ENCODE data around the gene TP53.

The TP53 gene

DNA sequence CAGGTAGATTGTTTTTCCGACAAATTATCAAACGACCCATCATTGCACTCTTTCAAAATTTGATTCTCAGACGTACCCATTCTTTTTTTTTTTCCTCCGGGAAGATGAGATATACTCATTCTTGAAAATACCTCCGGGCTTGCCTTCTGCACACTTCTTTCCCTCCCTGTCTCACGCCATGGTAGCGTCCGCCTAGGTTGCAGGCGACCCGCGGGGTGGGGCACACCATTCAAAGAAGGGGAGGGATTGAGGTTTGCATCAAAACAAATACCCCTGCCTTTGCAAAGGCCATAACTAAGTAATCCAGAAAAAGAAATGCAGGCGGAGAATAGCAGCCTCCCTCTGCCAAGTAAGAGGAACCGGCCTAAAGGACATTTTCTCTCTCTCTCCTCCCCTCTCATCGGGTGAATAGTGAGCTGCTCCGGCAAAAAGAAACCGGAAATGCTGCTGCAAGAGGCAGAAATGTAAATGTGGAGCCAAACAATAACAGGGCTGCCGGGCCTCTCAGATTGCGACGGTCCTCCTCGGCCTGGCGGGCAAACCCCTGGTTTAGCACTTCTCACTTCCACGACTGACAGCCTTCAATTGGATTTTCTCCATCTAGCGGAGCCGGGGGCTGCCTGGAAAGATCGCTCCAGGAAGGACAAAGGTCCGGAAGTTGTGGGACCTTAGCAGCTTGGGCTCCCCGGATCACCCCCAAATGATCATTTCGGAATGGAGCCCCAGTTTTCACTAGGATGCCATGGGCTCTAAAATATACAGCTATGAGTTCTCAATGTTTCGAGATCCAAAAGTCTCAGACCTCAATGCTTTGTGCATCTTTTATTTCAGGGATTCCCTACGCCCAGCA lies 843 bp downstream of the TP53 start:
- Histone ChIP-seq H3K23ac (ENCODE audit: low read depth, low read length, poor library complexity) (no peak overlapping the region), H2AK5ac (ENCODE audit: low read depth, low read length) (peak overlapping the region; percentile 49), H3K4me3 (ENCODE audit: low read length in 2 of 2) (peak overlapping the region; percentile 88 to 92), H4K91ac (ENCODE audit: low read depth, low read length, poor library complexity) (no peak overlapping the region), H3K9me3 (replicated peaks in 1 of 2; ENCODE audit: control insufficient read depth in 2 of 2, insufficient read depth in 1 of 2, low read depth in 1 of 2, low read length in 2 of 2) (no peaks in the 10 kb centered on the region), H2BK15ac (ENCODE audit: low read length) (peak overlapping the region; percentile 84), H3K27me3 (ENCODE audit: control insufficient read depth in 3 of 3, insufficient read depth in 3 of 3, low read depth in 1 of 3, low read length in 3 of 3) (no peaks in the 10 kb centered on the region), H3K4ac (ENCODE audit: low read length) (no peak overlapping the region), H3K4me1 (ENCODE audit: control insufficient read depth in 2 of 2, insufficient read depth in 1 of 2, low read depth in 1 of 2, low read length in 2 of 2) (peaks cover 5 to 13% of the 10 kb centered on the region in 2 donors), H2BK12ac (ENCODE audit: low read length) (no peak overlapping the region), H2AFZ (ENCODE audit: low read length) (no peak overlapping the region), H3K18ac (ENCODE audit: low read length) (peak overlapping the region; percentile 95), H4K8ac (ENCODE audit: low read depth, low read length) (no peak overlapping the region), H3K27ac (replicated peaks; ENCODE audit: low read length) (peak overlapping the region; percentile 96), H3K79me1 (ENCODE audit: low read depth, low read length) (peaks cover 2% of the 10 kb centered on the region), H2BK120ac (ENCODE audit: low read depth, low read length) (no peak overlapping the region), H3K4me2 (ENCODE audit: insufficient read depth, low read length, poor library complexity, severe bottlenecking) (peak overlapping the region; percentile 79), H3K36me3 (replicated peaks in 1 of 2; ENCODE audit: control insufficient read depth in 2 of 2, insufficient read depth in 2 of 2, low read length in 2 of 2) (peaks cover 4 to 44% of the 10 kb centered on the region in 2 donors), H2BK5ac (ENCODE audit: low read length) (peak overlapping the region; percentile 89), H3K14ac (ENCODE audit: low read length) (peak overlapping the region; percentile 95), H3K9ac (ENCODE audit: low read depth, low read length, poor library complexity) (peak overlapping the region; percentile 90)
- no CpG with 5 or more reads among the region's 30 CpGs for WGBS, 2 donors (ENCODE audit: extremely low coverage in 2 of 2, insufficient read length in 2 of 2, insufficient replicate concordance in 1 of 2)
- peak; percentile 93 for DNase-seq (ENCODE audit: low spot score)

DNA sequence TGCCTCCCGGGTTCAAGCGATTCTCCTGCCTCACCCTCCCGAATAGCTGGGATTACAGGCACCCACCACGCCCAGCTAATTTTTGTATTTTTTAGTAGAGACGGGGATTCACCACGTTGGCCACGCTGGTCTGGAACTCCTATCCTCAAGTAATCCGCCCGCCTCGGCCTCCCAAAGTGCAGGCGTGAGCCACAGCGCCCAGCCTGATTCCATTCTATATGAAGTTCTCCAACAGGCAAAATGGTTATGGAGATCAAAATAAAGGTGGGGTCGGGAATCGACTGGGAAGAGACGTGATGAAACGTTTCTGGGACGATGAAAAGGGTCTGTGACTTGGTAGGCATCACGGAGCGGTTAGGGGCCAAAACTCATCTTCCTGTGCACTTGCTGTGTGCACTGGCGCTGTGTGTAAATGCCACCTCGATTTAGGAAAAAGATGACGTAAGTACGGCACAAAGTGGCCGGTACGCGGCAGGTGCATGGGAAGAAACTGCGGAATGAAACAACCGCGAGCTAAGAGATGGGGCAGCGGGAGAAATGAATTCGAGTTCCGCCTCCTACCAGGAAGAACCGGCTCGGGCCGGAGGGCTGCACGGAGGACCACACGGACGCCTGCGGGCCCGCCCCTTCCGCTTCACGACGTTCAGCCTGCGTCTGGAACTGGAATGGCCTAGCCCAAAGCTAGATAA lies 1.6 kb downstream of the TP53 start:
- H3K27ac ChIP-seq (replicated peaks; ENCODE audit: low read length), result peak overlapping the region; percentile 96
- H2BK12ac ChIP-seq (ENCODE audit: low read length), result no peak overlapping the region
- H2BK120ac ChIP-seq (ENCODE audit: low read depth, low read length), result peak overlapping the region; percentile 92
- H4K91ac ChIP-seq (ENCODE audit: low read depth, low read length, poor library complexity), result peak overlapping the region; percentile 60
- peak overlapping the region; percentile 97 for H3K23ac ChIP-seq (ENCODE audit: low read depth, low read length, poor library complexity)
- H3K4me1 ChIP-seq (ENCODE audit: control insufficient read depth in 2 of 2, insufficient read depth in 1 of 2, low read depth in 1 of 2, low read length in 2 of 2), result peaks cover 5 to 13% of the 10 kb centered on the region in 2 donors
- peak overlapping the region; percentile 86 for H2AK5ac ChIP-seq (ENCODE audit: low read depth, low read length)
- H3K18ac ChIP-seq (ENCODE audit: low read length), result peak overlapping the region; percentile 86
- H3K4me2 ChIP-seq (ENCODE audit: insufficient read depth, low read length, poor library complexity, severe bottlenecking), result peak overlapping the region; percentile 92
- no peak overlapping the region for H2AFZ ChIP-seq (ENCODE audit: low read length)
- no peaks in the 10 kb centered on the region for H3K27me3 ChIP-seq (ENCODE audit: control insufficient read depth in 3 of 3, insufficient read depth in 3 of 3, low read depth in 1 of 3, low read length in 3 of 3)
- peak overlapping the region; percentile 76 for H2BK5ac ChIP-seq (ENCODE audit: low read length)
- peak overlapping the region; percentile 25 for H2BK15ac ChIP-seq (ENCODE audit: low read length)
- H3K9ac ChIP-seq (ENCODE audit: low read depth, low read length, poor library complexity), result peak overlapping the region; percentile 94
- H3K79me1 ChIP-seq (ENCODE audit: low read depth, low read length), result peaks cover 2% of the 10 kb centered on the region
- peaks cover 4 to 40% of the 10 kb centered on the region in 2 donors for H3K36me3 ChIP-seq (replicated peaks in 1 of 2; ENCODE audit: control insufficient read depth in 2 of 2, insufficient read depth in 2 of 2, low read length in 2 of 2)
- no peak for DNase-seq (ENCODE audit: low spot score)
- peak overlapping the region; percentile 28 for H3K14ac ChIP-seq (ENCODE audit: low read length)
- H4K8ac ChIP-seq (ENCODE audit: low read depth, low read length), result no peak overlapping the region
- no peaks in the 10 kb centered on the region for H3K9me3 ChIP-seq (replicated peaks in 1 of 2; ENCODE audit: control insufficient read depth in 2 of 2, insufficient read depth in 1 of 2, low read depth in 1 of 2, low read length in 2 of 2)
- no CpG with 5 or more reads among the region's 44 CpGs for WGBS, 2 donors (ENCODE audit: extremely low coverage in 2 of 2, insufficient read length in 2 of 2, insufficient replicate concordance in 1 of 2)
- no peak overlapping the region for H3K4ac ChIP-seq (ENCODE audit: low read length)
- peak overlapping the region; percentile 88 to 92 for H3K4me3 ChIP-seq (ENCODE audit: low read length in 2 of 2)

DNA sequence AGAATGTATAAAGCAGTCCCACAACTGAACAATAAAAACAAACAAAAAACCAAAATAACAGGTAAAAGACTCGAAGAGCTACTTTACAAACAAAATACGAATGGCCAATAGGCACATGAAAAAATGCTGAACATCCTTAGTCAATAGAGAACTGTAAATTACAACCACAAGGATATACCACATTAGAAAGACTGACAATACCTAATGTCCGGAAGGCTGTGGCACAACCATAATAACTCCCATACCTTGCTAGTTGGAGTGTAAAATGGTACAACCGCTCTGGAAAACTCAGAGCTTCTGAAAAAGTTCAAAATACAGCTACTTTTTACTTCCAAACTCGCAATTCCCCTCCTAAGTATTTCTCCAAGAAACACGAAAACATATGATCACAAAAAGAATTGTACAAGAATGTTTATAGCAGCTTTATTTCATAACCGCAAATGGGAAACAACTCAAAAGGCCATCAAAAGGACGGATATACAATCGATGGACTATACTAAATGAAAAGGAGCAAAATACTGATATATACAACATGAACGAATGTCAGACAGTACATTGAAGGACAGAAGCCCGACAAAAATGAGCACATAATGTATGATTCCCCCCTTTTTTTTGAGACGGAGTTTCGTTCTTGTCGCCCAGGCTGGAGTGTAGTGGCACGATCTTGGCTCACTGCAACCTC lies 2.3 kb downstream of the TP53 start:
- Histone ChIP-seq H3K4ac (ENCODE audit: low read length) (no peak overlapping the region), H3K27me3 (ENCODE audit: control insufficient read depth in 3 of 3, insufficient read depth in 3 of 3, low read depth in 1 of 3, low read length in 3 of 3) (no peaks in the 10 kb centered on the region), H3K4me1 (ENCODE audit: control insufficient read depth in 2 of 2, insufficient read depth in 1 of 2, low read depth in 1 of 2, low read length in 2 of 2) (peaks cover 5 to 13% of the 10 kb centered on the region in 2 donors), H3K9me3 (replicated peaks in 1 of 2; ENCODE audit: control insufficient read depth in 2 of 2, insufficient read depth in 1 of 2, low read depth in 1 of 2, low read length in 2 of 2) (no peaks in the 10 kb centered on the region), H2AK5ac (ENCODE audit: low read depth, low read length) (no peak overlapping the region), H3K4me3 (ENCODE audit: low read length in 2 of 2) (peak overlapping the region; percentile 88 to 92), H4K91ac (ENCODE audit: low read depth, low read length, poor library complexity) (no peak overlapping the region), H2BK5ac (ENCODE audit: low read length) (peak overlapping the region; percentile 76), H3K23ac (ENCODE audit: low read depth, low read length, poor library complexity) (no peak overlapping the region), H4K8ac (ENCODE audit: low read depth, low read length) (no peak overlapping the region), H3K14ac (ENCODE audit: low read length) (no peak overlapping the region), H3K4me2 (ENCODE audit: insufficient read depth, low read length, poor library complexity, severe bottlenecking) (peak overlapping the region; percentile 48), H3K79me1 (ENCODE audit: low read depth, low read length) (peaks cover 2% of the 10 kb centered on the region), H3K36me3 (replicated peaks in 1 of 2; ENCODE audit: control insufficient read depth in 2 of 2, insufficient read depth in 2 of 2, low read length in 2 of 2) (peaks cover under 1 to 36% of the 10 kb centered on the region in 2 donors), H3K18ac (ENCODE audit: low read length) (no peak overlapping the region), H3K9ac (ENCODE audit: low read depth, low read length, poor library complexity) (no peak overlapping the region), H2BK120ac (ENCODE audit: low read depth, low read length) (peak overlapping the region; percentile 92), H3K27ac (replicated peaks; ENCODE audit: low read length) (no peak overlapping the region), H2AFZ (ENCODE audit: low read length) (no peak overlapping the region), H2BK12ac (ENCODE audit: low read length) (no peak overlapping the region), H2BK15ac (ENCODE audit: low read length) (no peak overlapping the region)
- no peak for DNase-seq (ENCODE audit: low spot score)
- WGBS, 2 donors (ENCODE audit: extremely low coverage in 2 of 2, insufficient read length in 2 of 2, insufficient replicate concordance in 1 of 2), result 100% methylated on average over 2 of the region's 15 CpGs; no CpG with 5 or more reads in 1 of the 2 donors

Measured in neuronal stem cell (in vitro differentiated cells).